HG02884 (cell line): ENCODE data around the gene CD200R1L.

Experiments
- ATAC-seq: cut with Tn5 transposase; IDR thresholded peaks from one replicate; pipeline ENCODE4 v1.9.1; 2021; ENCODE audit warnings: mild to moderate bottlenecking, moderate library complexity; ENCODE audit not compliant: unreplicated experiment

Gene CD200R1L

GRCh38 chr3:112793326-112794081 lies 53.2 kb downstream of the CD200R1L start:
- ATAC-seq: no peak

- ATAC-seq: no peak
Measured at GRCh38 chr3:112791736-112792135, 54.9 kb downstream of the CD200R1L start.

GRCh38 chr3:112789787-112790186 lies 56.9 kb downstream of the CD200R1L start:
- no peak for ATAC-seq

GRCh38 chr3:112786881-112787579 lies 59.6 kb downstream of the CD200R1L start:
- no peak for ATAC-seq

GRCh38 chr3:112786002-112786590 lies 60.6 kb downstream of the CD200R1L start:
- ATAC-seq: no peak

- no peak for ATAC-seq
Measured at GRCh38 chr3:112785321-112786001, 61.2 kb downstream of the CD200R1L start.

- ATAC-seq: no peak
Measured at GRCh38 chr3:112782491-112782890, 64.2 kb downstream of the CD200R1L start.

- ATAC-seq: no peak
Measured at GRCh38 chr3:112781599-112781998, 65.1 kb downstream of the CD200R1L start.

- no peak for ATAC-seq
Measured at GRCh38 chr3:112779558-112780480, 66.8 kb downstream of the CD200R1L start.

GRCh38 chr3:112779011-112779410 lies 67.7 kb downstream of the CD200R1L start:
- ATAC-seq: no peak

GRCh38 chr3:112778353-112778948 lies 68.2 kb downstream of the CD200R1L start:
- ATAC-seq: no peak

GRCh38 chr3:112777811-112778210 lies 68.9 kb downstream of the CD200R1L start:
- ATAC-seq: no peak

GRCh38 chr3:112776836-112777235 lies 69.8 kb downstream of the CD200R1L start:
- no peak for ATAC-seq

- ATAC-seq: no peak
Measured at GRCh38 chr3:112776000-112776399, 70.7 kb downstream of the CD200R1L start.

- no peak for ATAC-seq
Measured at GRCh38 chr3:112775011-112775742, 71.5 kb downstream of the CD200R1L start.

GRCh38 chr3:112774293-112774926 lies 72.3 kb downstream of the CD200R1L start:
- no peak for ATAC-seq

- no peak for ATAC-seq
Measured at GRCh38 chr3:112773864-112774263, 72.8 kb downstream of the CD200R1L start.

- no peak for ATAC-seq
Measured at GRCh38 chr3:112770951-112771350, 75.7 kb downstream of the CD200R1L start.
